Pancreas (tissue), 10 donors: ENCODE data around the gene ZSCAN31. TPM values are rescaled to one million over a fixed set of nuclear protein-coding genes. Genes with fewer than 3 reads are reported as not detected.

Source experiments
- ATAC-seq, 4 donors: fragments of 200-7000 bp; cut with Tn5 transposase; one replicate each; pipeline versions ENCODE4 v1.8.0 to v1.9.1; 2020; ENCODE audit warnings: mild to moderate bottlenecking in 4 of 4, moderate library complexity in 4 of 4
- DNase-seq, 6 donors: peaks; one replicate each; pipeline ENCODE4 v3.0.0-alpha.2; 2020
- FAIRE-seq: peaks from 2 replicates; lab custom pipeline; 2012; peaks lifted over from hg19 to GRCh38; lab: Jason Lieb, UNC
- H3K27ac ChIP-seq, 4 donors: fragments of 200-600 bp; sonication (generic); 1 replicate in 3 of 4; 2 replicates in 1 of 4; pipeline versions ENCODE4 v1.5.0 to v1.8.0; 2020
- H3K27me3 ChIP-seq, 4 donors: fragments of 200-600 bp; one replicate each; pipeline ENCODE4 v1.8.0; 2021
- H3K36me3 ChIP-seq, 3 donors: fragments of 200-600 bp; sonication (generic) in 1 of 3; one replicate each; pipeline versions ENCODE4 v1.5.0 to v1.8.0; 2020 to 2021
- H3K4me1 ChIP-seq, 3 donors: fragments of 200-600 bp; one replicate each; pipeline ENCODE4 v1.8.0; 2021
- H3K4me3 ChIP-seq, 4 donors: fragments of 200-600 bp; sonication (generic) in 2 of 4; one replicate each; pipeline versions ENCODE4 v1.5.0 to v1.8.0; 2020 to 2021
- H3K9me3 ChIP-seq, 4 donors: fragments of 200-600 bp; one replicate each; pipeline ENCODE4 v1.8.0; 2021
- CTCF ChIP-seq, 4 donors: fragments of 200-600 bp; sonication (generic) in 3 of 4; IDR thresholded peaks; one replicate each; pipeline versions ENCODE4 v1.5.0 to v1.8.0; 2021; ENCODE audit warnings: antibody characterized with exemption in 4 of 4
- WGBS, 2 donors: extraction: QIAGEN DNeasy Blood & Tissue Kit; methylation state at CpG; one replicate each; pipeline ENCODE4 v1.1.7; 2013; 5-methylcytosine and 5-hydroxymethylcytosine counted together
- intact Hi-C, 3 donors: fragments of 100-400 bp; cut with DNase I; formaldehyde crosslinking; loops; one replicate each; pipeline versions ENCODE4 v1.11.1 to v1.14.2; 2022
- polyA plus RNA-seq, 2 donors: library from polyadenylated mRNA; stranded (reverse); fragments of 200-250 nt; gene quantifications; one replicate each; pipeline ENCODE4 v1.2.3, GENCODE V29; 2013
- total RNA-seq, 6 donors: library from RNA; stranded (reverse); fragmentation: NEBNext Ultra II Directional in 4 of 6; extraction: Animal tissue kit (Norgen Biotek cat#: 25700) in 4 of 6; gene quantifications; one replicate each; pipeline versions ENCODE4 v1.2.1 to v1.2.4, GENCODE V29; 2021 to 2023
- donor health status: healthy with polysubstance abuse.
- donor health status: DM: no; HTN: no; CAD: no; lungs with moderate emphysema.
- donor health status: DM: no; HTN: no; CAD: no.
- donor health status: control.
- donor health status: control.
- donor health status: Bipolar disorder and iron deficiency.
- donor health status: DM: yes; HTN: yes; CAD: no.
- donor health status: DM: no; HTN: no; CAD: no.
- donor health status: DM: no; HTN: no; CAD: no.
- donor health status: DM: yes; HTN: yes; CAD: no.

The ZSCAN31 gene
- total and polyA plus RNA-seq, 8 donors, result 4.4 to 13.2 (median 7.4) TPM

GRCh38 chr6:28280595-28281287, 55.2 kb downstream of the ZSCAN31 start:
- no peaks in the 10 kb centered on the region for H3K27me3 ChIP-seq
- TF ChIP-seq CTCF (IDR thresholded peaks at IDR 0.05), result no peak
- H3K27ac ChIP-seq, result no peak overlapping the region
- peaks cover 0 to 2% (median 0%) of the 10 kb centered on the region in 3 donors for H3K4me1 ChIP-seq
- DNase-seq (no peak), ATAC-seq (no peak), FAIRE-seq (no peak)
- 33 to 37% methylated on average over 3 of the region's 3 CpGs for WGBS, 2 donors
- H3K4me3 ChIP-seq, result peak overlapping the region in 2 of 4 donors; percentile 53 to 70
- peaks cover 0 to 15% (median 0%) of the 10 kb centered on the region in 3 donors for H3K36me3 ChIP-seq
- intact Hi-C loops, result no loop called here
- H3K9me3 ChIP-seq, result no peaks in the 10 kb centered on the region

GRCh38 chr6:28277746-28278145, 58.2 kb downstream of the ZSCAN31 start:
- H3K4me3 ChIP-seq, result no peak overlapping the region
- 61 to 72% methylated on average over 3 of the region's 3 CpGs for WGBS, 2 donors
- no peaks in the 10 kb centered on the region for H3K27me3 ChIP-seq
- DNase-seq (no peak), ATAC-seq (no peak), FAIRE-seq (no peak)
- H3K9me3 ChIP-seq, result no peaks in the 10 kb centered on the region
- peaks cover 0 to 2% (median 0%) of the 10 kb centered on the region in 3 donors for H3K4me1 ChIP-seq
- no peak overlapping the region for H3K27ac ChIP-seq
- intact Hi-C loops, result no loop called here
- no peak for TF ChIP-seq CTCF (IDR thresholded peaks at IDR 0.05)
- peaks cover 0 to 33% (median 0%) of the 10 kb centered on the region in 3 donors for H3K36me3 ChIP-seq

GRCh38 chr6:28274888-28275287, 61.1 kb downstream of the ZSCAN31 start:
- Histone ChIP-seq H3K4me3 (no peak overlapping the region), H3K27me3 (no peaks in the 10 kb centered on the region), H3K4me1 (no peaks in the 10 kb centered on the region), H3K36me3 (peaks cover 0 to 40% (median 0%) of the 10 kb centered on the region in 3 donors), H3K9me3 (no peaks in the 10 kb centered on the region), H3K27ac (no peak overlapping the region)
- TF ChIP-seq CTCF (IDR thresholded peaks at IDR 0.05), result no peak
- no peak for DNase-seq
- FAIRE-seq, result no peak
- ATAC-seq, result no peak
- intact Hi-C loops, result no loop called here

Other genes with a start within 250 kb of the ZSCAN31 start
- 1 to 10 TPM; 1.6 to 4.2 (median 2.5) TPM for gene ZSCAN16, start 211.5 kb downstream of the ZSCAN31 start, total RNA-seq
- gene ZSCAN16, start 211.5 kb downstream of the ZSCAN31 start, polyA plus RNA-seq, result 1 to 10 TPM; 4.5 to 5.0 TPM
- 10 to 100 TPM in 1 of 6 donors, 1 to 10 TPM in 5; 5.6 to 12.0 (median 8.7) TPM for gene ZKSCAN8, start 194.3 kb downstream of the ZSCAN31 start, total RNA-seq
- gene ZKSCAN8, start 194.3 kb downstream of the ZSCAN31 start, polyA plus RNA-seq, result 1 to 10 TPM; 2.4 to 6.0 TPM
- gene ZSCAN9, start 110.9 kb downstream of the ZSCAN31 start, total RNA-seq, result 1 to 10 TPM; 3.5 to 8.5 (median 4.6) TPM
- gene ZSCAN9, start 110.9 kb downstream of the ZSCAN31 start, polyA plus RNA-seq, result 10 to 100 TPM in 1 of 2 donors, 1 to 10 TPM in 1; 7.9 to 15.0 TPM
- 1 to 10 TPM; 1.4 to 3.4 (median 1.8) TPM for gene ZKSCAN4, start 83.9 kb downstream of the ZSCAN31 start, total RNA-seq
- 1 to 10 TPM; 2.0 to 2.6 TPM for gene ZKSCAN4, start 83.9 kb downstream of the ZSCAN31 start, polyA plus RNA-seq
- gene NKAPL, start 76.9 kb downstream of the ZSCAN31 start, total RNA-seq, result under 1 TPM; 0.28 to 0.81 (median 0.51) TPM
- gene NKAPL, start 76.9 kb downstream of the ZSCAN31 start, polyA plus RNA-seq, result 1 to 10 TPM in 1 of 2 donors, under 1 TPM in 1; 0.80 to 1.5 TPM
- 1 to 10 TPM; 3.6 to 7.6 (median 5.9) TPM for gene ZSCAN26, start 69.0 kb downstream of the ZSCAN31 start, total RNA-seq
- 10 to 100 TPM in 1 of 2 donors, 1 to 10 TPM in 1; 6.8 to 11.7 TPM for gene ZSCAN26, start 69.0 kb downstream of the ZSCAN31 start, polyA plus RNA-seq
- gene PGBD1, start 54.6 kb downstream of the ZSCAN31 start, total RNA-seq, result 1 to 10 TPM in 2 of 6 donors, under 1 TPM in 4; 0.60 to 1.5 (median 0.83) TPM
- gene PGBD1, start 54.6 kb downstream of the ZSCAN31 start, polyA plus RNA-seq, result 1 to 10 TPM; 2.2 to 3.1 TPM
- gene ZKSCAN3, start 13.8 kb upstream of the ZSCAN31 start, total RNA-seq, result 1 to 10 TPM; 1.5 to 5.0 (median 2.1) TPM
- 1 to 10 TPM; 1.2 to 1.6 TPM for gene ZKSCAN3, start 13.8 kb upstream of the ZSCAN31 start, polyA plus RNA-seq
- 1 to 10 TPM; 2.1 to 4.4 (median 2.8) TPM for gene ZSCAN12, start 63.6 kb upstream of the ZSCAN31 start, total RNA-seq
- gene ZSCAN12, start 63.6 kb upstream of the ZSCAN31 start, polyA plus RNA-seq, result 1 to 10 TPM in 1 of 2 donors, under 1 TPM in 1; 0.80 to 1.9 TPM
- 1 to 10 TPM in 5 of 6 donors, under 1 TPM in 1; 0.75 to 3.3 (median 1.1) TPM for gene ZSCAN23, start 107.3 kb upstream of the ZSCAN31 start, total RNA-seq
- under 1 TPM; 0.42 to 0.89 TPM for gene ZSCAN23, start 107.3 kb upstream of the ZSCAN31 start, polyA plus RNA-seq
- not detected for gene GPX6, start 179.6 kb upstream of the ZSCAN31 start, total RNA-seq
- gene GPX6, start 179.6 kb upstream of the ZSCAN31 start, polyA plus RNA-seq, result not detected
- not detected for gene GPX5, start 189.7 kb upstream of the ZSCAN31 start, total RNA-seq
- gene GPX5, start 189.7 kb upstream of the ZSCAN31 start, polyA plus RNA-seq, result not detected